Activated T-helper 1 cell treated with anti-CD3 and anti-CD28 coated beads, Interleukin-12 subunit alpha, Interleukin-12 subunit beta, Interleukin-2, Interleukin-4 antibody, amounts not matched to agents 30 ng/mL and 10 ng/mL and 1 ng/mL, durations not matched to agents 14 hours and 24 hours and 36 hours (primary cell): ENCODE measurements around the gene RHBDL3. TPM values are rescaled to one million over a fixed set of nuclear protein-coding genes. Genes with fewer than 3 reads are reported as not detected.
A peak's percentile ranks its signal among the peaks of the same experiment; 100 is the strongest.
"Not testable (repeated sequence)": the region's sequence is repeated elsewhere in the genome, so short reads cannot be mapped to it uniquely, and the experiment has no call there.

Experiments
- DNase-seq: peaks from one replicate; pipeline ENCODE4 v3.0.0; 2021; ENCODE audit warnings: low spot score
- H3K27ac Mint-ChIP-seq: one replicate; pipeline ENCODE4 v1.8.0; 2021; ENCODE audit warnings: mild to moderate bottlenecking, mixed read lengths
- H3K27me3 Mint-ChIP-seq: one replicate; pipeline ENCODE4 v1.8.0; 2022; ENCODE audit warnings: mild to moderate bottlenecking, moderate library complexity, mixed read lengths; ENCODE audit not compliant: insufficient read depth
- H3K36me3 Mint-ChIP-seq: one replicate; pipeline ENCODE4 v1.8.0; 2021; ENCODE audit warnings: low read depth, mixed read lengths
- H3K4me1 Mint-ChIP-seq: one replicate; pipeline ENCODE4 v1.8.0; 2021; ENCODE audit warnings: low read depth, mixed read lengths
- H3K4me3 Mint-ChIP-seq: one replicate; pipeline ENCODE4 v1.8.0; 2021; ENCODE audit warnings: mild to moderate bottlenecking, moderate library complexity, mixed read lengths
- H3K9me3 Mint-ChIP-seq: one replicate; pipeline ENCODE4 v1.8.0; 2021; ENCODE audit warnings: mixed read lengths
- intact Hi-C: fragments of 100-400 bp; cut with micrococcal nuclease; formaldehyde crosslinking; loops from one replicate; pipeline ENCODE4 v1.15.1; 2024
- total RNA-seq: library from RNA; stranded (reverse); gene quantifications from 2 replicates; pipeline ENCODE4 v1.2.3, GENCODE V29; 2022

RHBDL3 gene
- total RNA-seq, 1 donor from 2014 or later: 0.26 TPM

DNA sequence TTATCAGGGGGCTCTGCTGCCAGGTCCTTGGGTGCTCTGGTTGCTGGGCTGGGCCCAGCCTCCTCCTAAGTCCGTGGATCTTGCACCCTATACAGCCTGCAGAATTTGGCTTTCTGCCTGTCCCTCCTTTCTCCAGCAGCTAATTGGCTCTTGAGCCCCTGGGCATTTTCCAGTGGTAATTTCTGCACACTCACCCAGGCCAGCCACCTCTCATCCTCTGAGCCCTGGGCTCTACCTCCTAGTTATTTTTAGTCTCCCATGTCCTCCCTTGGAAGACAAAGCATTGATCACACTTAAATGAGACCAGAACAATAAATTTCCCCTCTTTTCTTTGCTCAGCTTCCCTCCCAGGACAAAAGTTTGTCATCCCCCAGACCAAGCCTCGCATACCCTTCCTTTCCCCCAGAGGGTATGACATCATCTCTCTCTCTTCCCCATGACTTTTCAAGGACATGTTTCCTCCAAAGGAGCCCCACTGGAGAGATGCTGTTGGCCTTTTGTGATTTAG lies 38.2 kb downstream of the RHBDL3 start:
- intact Hi-C loops: no loop called here
- Mint-ChIP-seq H3K36me3 (no peaks in the 10 kb centered on the region), H3K27ac (no peak overlapping the region), H3K4me1 (no peaks in the 10 kb centered on the region), H3K4me3 (no peak overlapping the region), H3K9me3 (no peaks in the 10 kb centered on the region), H3K27me3 (peaks cover 16% of the 10 kb centered on the region)
- no peak for DNase-seq

DNA sequence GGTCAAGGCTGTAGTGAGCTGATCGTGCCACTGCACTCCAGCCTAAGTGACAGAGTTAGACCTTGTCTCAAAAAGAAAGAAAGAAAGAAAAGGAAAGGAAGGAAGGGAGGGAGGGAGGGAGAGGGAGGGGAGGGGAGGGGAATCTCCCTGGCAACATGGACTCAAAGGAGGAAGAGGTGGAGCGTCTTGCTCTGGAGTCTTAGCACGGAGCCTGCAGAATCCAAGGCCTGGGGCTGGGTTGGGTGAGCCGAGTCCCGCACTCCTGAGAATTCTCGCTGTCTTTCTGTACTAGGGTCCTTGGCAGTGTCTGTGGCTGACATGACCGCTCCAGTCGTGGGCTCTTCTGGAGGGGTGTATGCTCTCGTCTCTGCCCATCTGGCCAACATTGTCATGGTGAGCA lies 39.4 kb downstream of the RHBDL3 start:
- no peaks in the 10 kb centered on the region for H3K36me3 Mint-ChIP-seq
- no peaks in the 10 kb centered on the region for H3K9me3 Mint-ChIP-seq
- intact Hi-C loops: no loop called here
- DNase-seq: no peak
- no peak overlapping the region for H3K4me3 Mint-ChIP-seq
- peaks cover 16% of the 10 kb centered on the region for H3K27me3 Mint-ChIP-seq
- H3K27ac Mint-ChIP-seq: no peak overlapping the region
- no peaks in the 10 kb centered on the region for H3K4me1 Mint-ChIP-seq

DNA sequence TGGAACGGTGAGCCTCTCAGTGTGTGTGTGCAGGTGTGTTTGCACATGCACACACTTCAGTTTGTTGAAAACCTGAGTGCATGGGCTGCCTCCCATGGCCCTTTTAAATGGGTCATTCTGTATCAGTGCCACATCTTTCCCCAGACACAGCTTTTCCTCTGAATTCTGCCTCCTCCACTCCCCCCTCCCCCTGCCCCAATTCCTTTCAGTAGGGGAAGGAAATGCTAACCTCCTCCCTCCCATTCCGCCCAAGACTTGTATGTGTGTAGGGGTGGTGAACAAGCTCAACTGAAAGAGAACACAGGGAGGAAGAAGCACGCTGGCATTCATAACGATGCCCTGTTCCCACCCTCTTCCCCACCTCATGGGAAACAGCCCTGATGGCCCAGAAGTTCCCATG lies 42.0 kb downstream of the RHBDL3 start:
- DNase-seq: no peak
- Mint-ChIP-seq H3K9me3 (no peaks in the 10 kb centered on the region), H3K36me3 (no peaks in the 10 kb centered on the region), H3K27me3 (peaks cover 24% of the 10 kb centered on the region), H3K4me3 (no peak overlapping the region), H3K27ac (no peak overlapping the region), H3K4me1 (no peaks in the 10 kb centered on the region)
- intact Hi-C loops: no loop called here

DNA sequence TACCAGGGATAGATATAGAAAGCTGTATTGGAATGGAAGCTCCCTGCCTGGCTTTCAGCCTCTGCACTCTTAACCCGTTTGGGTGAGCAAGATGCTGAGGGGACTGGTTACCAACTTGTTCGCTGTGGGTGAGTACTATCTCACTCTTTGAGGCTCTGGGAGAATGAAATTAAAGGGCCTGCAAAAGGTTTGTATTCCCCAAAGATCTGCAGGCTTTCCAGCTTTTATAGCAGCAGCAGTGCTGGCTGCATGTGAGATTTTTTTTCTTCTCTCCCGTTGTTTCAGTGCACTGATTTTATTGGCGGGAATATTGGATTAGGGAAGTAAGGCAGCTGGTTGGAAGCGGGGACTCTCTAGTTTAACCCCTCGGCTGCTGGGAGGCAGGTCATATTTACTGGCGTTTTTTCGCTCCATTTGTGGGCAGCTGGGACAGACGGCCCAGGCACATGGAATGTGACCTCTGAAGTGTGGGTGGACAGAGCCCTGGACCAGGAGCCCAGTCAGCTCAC lies 45.5 kb downstream of the RHBDL3 start:
- H3K9me3 Mint-ChIP-seq: no peaks in the 10 kb centered on the region
- peaks cover 22% of the 10 kb centered on the region for H3K27me3 Mint-ChIP-seq
- no peaks in the 10 kb centered on the region for H3K36me3 Mint-ChIP-seq
- DNase-seq: no peak
- intact Hi-C loops: no loop called here
- no peak overlapping the region for H3K4me3 Mint-ChIP-seq
- no peaks in the 10 kb centered on the region for H3K4me1 Mint-ChIP-seq
- no peak overlapping the region for H3K27ac Mint-ChIP-seq

DNA sequence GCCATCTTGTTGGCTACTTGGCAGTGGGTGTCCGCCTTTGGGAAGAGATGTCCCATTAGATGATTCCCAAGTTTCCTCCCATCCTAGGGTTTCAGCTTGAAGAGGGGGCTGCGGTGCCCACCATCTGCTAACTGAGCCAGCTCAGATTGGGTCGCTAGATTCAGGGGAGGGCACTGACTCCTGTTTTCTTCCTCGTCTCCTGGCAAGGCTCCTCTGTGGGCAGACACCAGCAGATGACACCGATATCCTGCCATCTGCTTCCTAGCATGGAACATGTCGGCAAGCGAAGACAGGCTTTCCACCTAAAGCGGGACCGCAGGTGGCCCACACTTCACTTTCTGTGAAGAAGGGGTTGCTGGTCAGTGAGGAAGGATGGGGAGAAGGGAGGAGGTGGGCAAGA lies 49.0 kb downstream of the RHBDL3 start:
- Mint-ChIP-seq H3K4me3 (no peak overlapping the region), H3K27me3 (peaks cover 25% of the 10 kb centered on the region), H3K9me3 (no peaks in the 10 kb centered on the region), H3K27ac (no peak overlapping the region), H3K36me3 (no peaks in the 10 kb centered on the region), H3K4me1 (peaks cover 4% of the 10 kb centered on the region)
- intact Hi-C loops: loop anchor here (5.0 kb wide), 1 partner anchor 47 kb away; the partner anchor contains the start of gene RHBDL3
- no peak for DNase-seq

DNA sequence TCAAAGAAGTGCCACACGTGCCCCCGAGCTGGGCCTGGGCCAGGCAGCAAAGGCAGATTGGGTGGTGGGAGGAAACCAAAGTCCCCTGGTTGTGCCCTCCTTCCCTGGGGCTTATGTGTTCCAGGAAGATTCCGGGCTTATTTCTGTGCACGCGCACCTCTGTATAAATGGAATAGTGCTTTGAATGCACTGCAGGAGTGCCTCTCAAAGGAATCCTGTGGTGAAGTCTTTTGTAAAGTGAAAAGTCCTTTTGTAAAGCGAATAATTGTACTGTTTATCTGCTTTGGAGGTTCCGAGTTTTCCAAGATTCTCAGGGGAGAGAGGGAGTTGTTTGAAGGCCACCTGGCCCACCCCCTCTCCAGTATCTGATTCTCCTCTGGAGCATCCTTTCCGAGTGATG lies 49.5 kb downstream of the RHBDL3 start:
- Mint-ChIP-seq H3K4me3 (no peak overlapping the region), H3K27ac (no peak overlapping the region), H3K9me3 (no peaks in the 10 kb centered on the region), H3K27me3 (peaks cover 25% of the 10 kb centered on the region), H3K36me3 (no peaks in the 10 kb centered on the region), H3K4me1 (peaks cover 7% of the 10 kb centered on the region)
- intact Hi-C loops: loop anchor here (5.0 kb wide), 1 partner anchor 48 kb away; the partner anchor contains the start of gene RHBDL3
- DNase-seq: no peak

DNA sequence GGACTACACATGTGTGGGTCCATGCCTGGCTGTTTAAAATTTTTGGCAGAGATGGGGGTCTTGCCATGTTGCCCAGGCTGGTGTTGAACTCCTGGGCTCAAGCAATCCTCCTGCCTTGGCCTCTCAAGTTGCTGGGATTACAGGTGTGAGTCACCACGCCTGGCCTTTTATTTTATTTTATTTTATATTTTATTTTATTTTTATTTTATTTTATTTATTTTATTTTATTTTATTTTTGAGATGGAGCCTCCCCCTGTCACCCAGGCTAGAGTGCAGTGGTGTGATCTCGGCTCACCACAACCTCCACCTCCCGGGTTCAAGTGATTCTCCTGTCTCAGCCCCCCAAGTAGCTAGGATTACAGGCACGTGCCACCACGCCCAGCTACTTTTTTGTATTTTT lies 51.0 kb downstream of the RHBDL3 start:
- H3K36me3 Mint-ChIP-seq: not testable (repeated sequence)

DNA sequence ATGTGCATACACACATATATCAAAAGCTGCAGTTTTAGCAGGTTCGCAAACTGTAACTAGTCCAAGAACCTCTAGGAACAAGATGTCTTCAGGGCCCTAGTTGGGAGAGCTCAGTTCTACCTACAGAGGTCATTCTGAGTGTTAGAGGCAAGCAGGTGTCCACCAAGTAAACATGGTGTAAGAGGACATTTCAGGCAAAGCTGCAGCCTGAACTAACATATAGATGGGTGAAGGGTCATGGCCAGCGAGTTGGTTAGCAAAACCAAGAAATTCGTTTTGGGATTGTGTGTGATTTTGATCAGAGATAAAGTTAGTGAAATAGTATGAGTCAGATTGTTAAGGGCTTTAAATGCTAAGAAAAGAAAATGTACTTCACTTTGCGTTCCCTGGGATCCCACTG lies 51.7 kb downstream of the RHBDL3 start:
- Mint-ChIP-seq H3K27ac (no peak overlapping the region), H3K4me1 (peaks cover 7% of the 10 kb centered on the region), H3K36me3 (no peaks in the 10 kb centered on the region), H3K9me3 (no peaks in the 10 kb centered on the region), H3K4me3 (no peak overlapping the region), H3K27me3 (peaks cover 15% of the 10 kb centered on the region)
- DNase-seq: no peak
- intact Hi-C loops: loop anchor here (5.0 kb wide), 1 partner anchor 50 kb away; the partner anchor contains the start of gene RHBDL3

More for the DNA sequence above, 51.0 kb downstream of the RHBDL3 start:
- H3K9me3 Mint-ChIP-seq, DNase-seq, H3K27ac Mint-ChIP-seq, H3K4me3 Mint-ChIP-seq, H3K4me1 Mint-ChIP-seq: not testable (repeated sequence)
- peaks cover 17% of the 10 kb centered on the region for H3K27me3 Mint-ChIP-seq
- intact Hi-C loops: loop anchor here (5.0 kb wide), 1 partner anchor 49 kb away; the partner anchor contains the start of gene RHBDL3

DNA sequence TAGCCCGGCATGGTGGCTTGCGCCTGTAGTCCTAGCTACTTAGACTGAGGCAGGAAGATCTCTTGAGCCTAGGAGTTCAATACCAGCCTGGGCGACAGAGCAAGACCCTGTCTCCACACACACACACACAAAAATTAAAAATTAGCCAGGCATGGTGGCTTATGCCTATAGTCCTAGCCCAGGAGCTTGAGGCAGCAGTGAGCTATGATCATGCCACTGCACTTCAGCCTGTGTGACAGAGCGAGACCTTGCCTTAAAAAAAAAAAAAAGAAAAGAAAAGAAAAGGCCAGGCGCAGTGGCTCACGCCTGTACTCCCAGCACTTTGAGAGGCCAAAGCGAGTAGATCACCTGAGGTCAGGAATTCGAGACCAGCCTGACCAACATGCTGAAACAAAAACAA lies 52.4 kb downstream of the RHBDL3 start:
- no peak for DNase-seq
- intact Hi-C loops: loop anchor here (2.0 to 5.0 kb wide), 3 partner anchors 25 to 115 kb away; partner anchors contain the start of genes C17orf75 and RHBDL3
- Mint-ChIP-seq H3K27me3 (peaks cover 15% of the 10 kb centered on the region), H3K4me1 (peaks cover 9% of the 10 kb centered on the region), H3K36me3 (no peaks in the 10 kb centered on the region), H3K4me3 (peak overlapping the region; percentile 44), H3K27ac (no peak overlapping the region), H3K9me3 (no peaks in the 10 kb centered on the region)

DNA sequence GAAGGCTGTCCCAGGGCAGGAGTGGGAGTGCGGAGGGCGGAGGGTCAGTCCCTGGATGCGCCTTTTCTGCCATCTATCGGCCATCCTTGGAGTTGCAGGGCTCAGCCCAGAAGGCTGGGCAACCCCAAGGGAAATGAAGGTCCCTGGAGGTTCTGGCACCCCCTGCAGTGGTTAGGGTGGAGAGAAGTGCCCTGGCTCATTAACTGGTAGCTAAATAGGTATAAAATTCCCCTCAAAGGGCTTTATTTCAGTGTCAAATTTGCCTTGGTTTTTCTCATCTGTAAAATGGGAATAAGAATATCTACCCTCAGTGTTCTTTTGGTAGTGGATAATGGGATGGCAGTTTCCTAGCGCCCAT lies 53.9 kb downstream of the RHBDL3 start:
- Mint-ChIP-seq H3K9me3 (no peaks in the 10 kb centered on the region), H3K27me3 (peaks cover 13% of the 10 kb centered on the region), H3K4me1 (peaks cover 24% of the 10 kb centered on the region), H3K4me3 (peak overlapping the region; percentile 83), H3K27ac (peak overlapping the region; percentile 18), H3K36me3 (no peaks in the 10 kb centered on the region)
- intact Hi-C loops: loop anchor here (1.0 to 5.0 kb wide), 4 partner anchors 23 to 117 kb away; partner anchors contain the start of genes C17orf75 and RHBDL3
- DNase-seq: peak; percentile 69

DNA sequence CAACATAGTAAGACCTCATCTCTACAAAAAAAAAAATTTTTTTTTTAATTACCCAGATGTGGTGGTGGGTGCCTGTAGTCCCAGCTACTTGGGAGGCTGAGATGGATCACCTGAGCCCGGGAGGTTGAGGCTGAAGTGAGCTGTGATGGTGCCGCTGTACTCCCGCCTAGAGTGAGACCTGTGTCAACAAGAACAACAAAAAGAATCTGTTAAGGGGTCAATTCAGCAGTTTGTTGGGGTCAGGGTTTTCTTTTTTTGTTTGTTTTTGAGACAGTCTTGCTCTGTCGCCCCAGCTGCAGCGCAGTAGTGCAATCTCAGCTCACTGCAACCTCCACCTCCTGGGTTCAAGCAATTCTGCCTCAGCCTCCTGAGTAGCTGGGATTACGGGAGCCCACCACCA lies 54.4 kb downstream of the RHBDL3 start:
- DNase-seq, H3K9me3 Mint-ChIP-seq, H3K36me3 Mint-ChIP-seq, intact Hi-C loops, H3K4me3 Mint-ChIP-seq, H3K27ac Mint-ChIP-seq: not testable (repeated sequence)
- H3K27me3 Mint-ChIP-seq: peaks cover 13% of the 10 kb centered on the region
- peaks cover 27% of the 10 kb centered on the region for H3K4me1 Mint-ChIP-seq

DNA sequence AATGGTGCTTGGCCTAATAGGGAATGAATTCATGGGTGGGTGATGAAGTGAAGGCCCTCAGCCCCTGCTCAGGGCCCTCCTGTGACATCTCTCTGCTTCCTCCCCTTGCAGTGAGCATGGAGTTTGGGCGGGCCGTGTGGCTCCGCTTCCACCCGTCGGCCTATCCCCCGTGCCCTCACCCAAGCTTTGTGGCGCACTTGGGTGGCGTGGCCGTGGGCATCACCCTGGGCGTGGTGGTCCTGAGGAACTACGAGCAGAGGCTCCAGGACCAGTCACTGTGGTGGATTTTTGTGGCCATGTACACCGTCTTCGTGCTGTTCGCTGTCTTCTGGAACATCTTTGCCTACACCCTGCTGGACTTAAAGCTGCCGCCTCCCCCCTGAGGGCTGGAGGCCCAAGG lies 55.2 kb downstream of the RHBDL3 start:
- Mint-ChIP-seq H3K9me3 (no peaks in the 10 kb centered on the region), H3K27me3 (peaks cover 10% of the 10 kb centered on the region), H3K4me3 (no peak overlapping the region), H3K27ac (no peak overlapping the region), H3K36me3 (no peaks in the 10 kb centered on the region), H3K4me1 (peaks cover 27% of the 10 kb centered on the region)
- no peak for DNase-seq
- intact Hi-C loops: no loop called here

DNA sequence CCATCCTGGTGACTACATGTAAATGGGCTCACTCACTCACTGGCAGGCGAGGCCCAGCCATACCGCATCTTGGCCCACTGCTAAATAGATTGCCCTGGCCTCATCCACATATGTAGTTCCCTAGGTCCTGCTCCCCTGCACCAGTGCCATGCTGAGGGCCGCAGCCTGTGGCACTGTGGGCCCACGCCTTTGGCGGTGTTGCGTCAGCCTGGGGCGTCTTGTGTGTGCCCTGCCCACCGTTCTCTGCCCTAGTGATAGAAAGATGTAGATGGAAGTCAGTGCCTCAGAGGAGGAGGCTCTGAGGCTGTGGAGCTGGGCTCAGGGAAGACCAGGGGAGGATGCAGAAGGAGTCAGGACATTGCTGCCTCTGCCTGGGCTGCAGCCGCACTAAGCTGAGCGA lies 57.4 kb downstream of the RHBDL3 start:
- Mint-ChIP-seq H3K4me1 (peaks cover 27% of the 10 kb centered on the region), H3K27me3 (peaks cover 2% of the 10 kb centered on the region), H3K9me3 (no peaks in the 10 kb centered on the region), H3K36me3 (no peaks in the 10 kb centered on the region), H3K27ac (peak overlapping the region; percentile 19), H3K4me3 (no peak overlapping the region)
- DNase-seq: no peak
- intact Hi-C loops: no loop called here
